HG02798 (cell line): ENCODE data around the gene MBNL2.

Experiments
- ATAC-seq: cut with Tn5 transposase; IDR thresholded peaks from one replicate; pipeline ENCODE4 v1.9.1; 2021; ENCODE audit warnings: mild to moderate bottlenecking; ENCODE audit not compliant: unreplicated experiment, poor library complexity

The MBNL2 gene

DNA sequence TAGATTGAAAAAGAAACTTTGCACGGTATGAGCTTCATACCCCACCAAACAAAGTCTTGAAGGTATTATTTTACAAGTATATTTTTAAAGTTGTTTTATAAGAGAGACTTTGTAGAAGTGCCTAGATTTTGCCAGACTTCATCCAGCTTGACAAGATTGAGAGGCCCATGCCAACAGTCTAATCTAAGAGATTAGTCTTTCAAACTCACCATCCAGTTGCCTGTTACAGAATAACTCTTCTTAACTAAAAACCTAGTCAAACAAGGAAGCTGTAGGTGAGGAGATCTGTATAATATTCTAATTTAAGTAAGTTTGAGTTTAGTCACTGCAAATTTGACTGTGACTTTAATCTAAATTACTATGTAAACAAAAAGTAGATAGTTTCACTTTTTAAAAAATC lies 169.9 kb downstream of the MBNL2 start:
- ATAC-seq = no peak

DNA sequence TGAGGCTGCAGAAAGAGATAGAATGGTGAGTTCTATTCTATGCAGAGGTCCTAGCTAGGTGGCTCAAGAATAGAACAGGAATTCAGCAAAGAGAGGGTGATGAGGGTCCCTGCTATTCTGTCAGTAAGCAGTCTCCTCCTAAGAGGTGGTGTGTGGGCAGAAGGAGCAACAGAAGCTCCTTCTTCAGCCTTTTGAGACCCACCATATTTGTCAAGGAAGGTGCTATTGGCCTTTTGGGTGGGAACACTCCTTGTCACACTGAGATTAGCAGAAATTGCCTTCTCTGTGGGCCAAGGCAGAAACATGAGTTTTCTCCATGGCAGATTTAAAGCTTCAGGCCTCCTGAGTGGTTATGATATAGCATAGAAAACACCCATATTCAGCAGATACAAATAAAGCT lies 172.4 kb downstream of the MBNL2 start:
- ATAC-seq = no peak

DNA sequence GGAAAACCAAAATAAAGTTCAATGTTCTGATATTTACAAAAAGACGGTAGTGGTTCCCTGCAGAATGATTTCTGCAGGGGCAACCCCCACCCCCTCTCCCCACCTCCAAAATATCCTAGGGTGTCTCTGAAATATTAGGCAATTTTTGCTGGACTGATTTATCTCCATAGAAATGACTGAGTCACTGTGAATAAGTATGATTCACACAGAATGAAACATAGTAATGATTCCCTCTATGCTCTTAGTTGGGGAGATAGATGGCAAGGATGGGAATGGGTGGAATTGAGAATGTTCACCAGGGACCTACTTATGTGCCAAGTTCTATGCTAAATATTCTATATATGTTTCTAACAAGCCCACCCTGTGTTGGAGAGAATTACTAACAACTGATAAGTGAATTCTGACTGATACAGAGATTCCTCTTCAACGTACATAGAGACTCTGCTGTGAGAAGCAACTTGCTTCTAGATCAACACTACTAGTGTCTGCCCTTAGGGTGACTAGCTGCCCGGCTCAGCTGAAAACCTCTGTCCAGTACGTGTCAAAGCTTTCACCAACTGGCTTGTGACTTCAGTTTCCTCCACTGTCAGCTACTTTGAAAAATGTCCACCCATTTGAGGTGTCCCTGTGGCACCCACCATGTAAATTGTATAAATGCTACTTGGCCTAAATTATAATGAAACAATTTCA lies 173.5 kb downstream of the MBNL2 start:
- no peak for ATAC-seq

- no peak for ATAC-seq
These were observed 175.1 kb downstream of the MBNL2 start for GRCh38 chr13:97397267-97397666.

DNA sequence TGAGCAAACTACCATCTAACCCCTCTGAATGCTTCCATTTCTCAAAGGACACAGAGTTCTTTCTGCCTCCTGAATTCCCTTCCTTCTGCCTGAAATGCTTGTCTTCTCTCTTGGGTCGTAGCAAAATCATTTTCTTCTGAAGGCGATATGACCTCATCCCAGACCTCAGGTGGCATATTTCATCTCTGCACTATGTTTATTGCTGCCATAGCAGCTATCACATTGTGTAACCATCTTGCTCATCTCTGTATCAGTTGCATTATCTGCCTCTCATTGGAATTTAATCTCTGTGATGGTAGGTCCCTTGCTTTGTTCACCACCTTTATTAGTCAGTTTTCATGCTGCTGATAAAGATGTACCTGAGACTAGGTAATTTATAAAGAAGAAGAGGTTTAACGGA lies 179.3 kb downstream of the MBNL2 start:
- no peak for ATAC-seq

- ATAC-seq = no peak
These were observed 182.0 kb downstream of the MBNL2 start for GRCh38 chr13:97403893-97404750.

- ATAC-seq = no peak
These were observed 185.4 kb downstream of the MBNL2 start for GRCh38 chr13:97407540-97407939.

DNA sequence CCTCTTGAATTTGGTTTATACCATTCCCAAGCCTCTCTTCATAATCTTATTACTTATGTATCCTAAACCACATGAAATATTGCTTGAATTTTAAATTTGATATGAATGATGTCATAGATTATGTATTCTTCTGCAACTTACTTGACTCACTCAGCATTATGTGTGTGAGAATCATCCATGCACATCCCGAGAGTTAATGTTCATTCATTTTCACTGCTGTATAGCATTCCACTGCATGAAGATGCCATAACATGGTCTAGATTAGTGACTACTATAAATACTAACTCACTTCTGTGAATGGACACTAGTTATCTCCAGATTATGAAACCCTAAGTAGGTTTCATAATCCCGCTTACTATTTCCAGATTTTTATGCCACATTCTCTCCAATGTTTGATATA lies 186.8 kb downstream of the MBNL2 start:
- ATAC-seq = no peak

- ATAC-seq = no peak
These were observed 189.9 kb downstream of the MBNL2 start for GRCh38 chr13:97411984-97412383.

DNA sequence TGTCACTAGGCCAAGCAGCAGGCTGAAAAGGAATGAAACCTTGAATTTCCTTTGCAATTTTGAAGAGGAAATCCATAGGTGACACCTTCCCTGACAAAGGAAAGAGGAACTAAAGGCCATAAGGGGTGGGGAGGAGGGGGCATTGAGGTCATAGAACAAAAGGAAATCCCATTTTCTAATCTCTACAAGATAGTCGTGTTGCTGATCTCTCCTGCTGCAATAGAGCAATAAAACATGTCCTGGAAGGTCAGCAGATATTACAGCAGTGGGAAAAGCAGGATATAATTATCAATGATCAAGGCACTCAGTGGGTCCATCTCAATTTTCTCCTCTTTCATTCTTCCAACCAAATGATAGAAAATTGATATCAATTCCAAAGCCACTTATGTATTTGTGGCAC lies 191.6 kb downstream of the MBNL2 start:
- ATAC-seq = no peak

DNA sequence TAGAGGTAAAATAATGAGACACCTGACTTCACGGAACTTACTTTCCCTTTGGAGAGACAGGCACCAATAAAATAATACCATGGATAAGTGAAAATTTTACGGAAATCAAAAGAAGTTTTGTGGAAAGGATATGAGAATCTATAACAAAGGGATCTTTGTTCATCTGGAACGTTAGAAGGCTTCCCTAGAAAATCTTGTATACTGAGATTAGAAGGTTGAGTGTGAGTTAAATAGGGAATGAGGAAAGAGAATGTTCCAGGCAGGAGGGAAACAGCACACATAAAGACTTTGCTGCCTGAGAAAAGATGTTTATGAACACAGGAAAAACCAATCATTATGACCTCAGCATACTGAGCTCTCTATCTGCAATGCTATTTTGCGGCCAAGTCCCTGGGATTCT lies 192.3 kb downstream of the MBNL2 start:
- ATAC-seq = no peak

DNA sequence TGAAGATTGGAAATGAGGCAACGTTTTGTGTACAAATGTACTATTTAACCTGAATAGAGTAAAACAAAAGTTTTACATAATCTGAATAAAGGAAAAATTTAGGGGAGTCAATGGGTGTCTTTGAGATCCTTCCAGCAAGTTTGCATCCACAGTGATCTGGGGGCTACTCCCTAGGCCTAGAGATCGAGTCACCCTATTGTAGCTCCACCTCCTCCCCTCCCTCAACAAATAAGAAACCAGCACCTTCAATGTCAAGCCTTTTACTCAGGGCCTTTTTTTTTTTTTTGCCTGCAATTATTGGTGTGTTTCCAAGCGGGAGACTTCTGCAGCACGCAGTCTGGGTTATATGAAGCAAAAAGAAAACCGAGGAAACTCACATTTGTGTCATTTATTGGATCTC lies 195.6 kb downstream of the MBNL2 start:
- ATAC-seq = no peak

GRCh38 chr13:97422118-97423054 lies 200.3 kb downstream of the MBNL2 start:
- ATAC-seq = no peak

- ATAC-seq = no peak
These were observed 201.3 kb downstream of the MBNL2 start for GRCh38 chr13:97423300-97424045.

- ATAC-seq = no peak
These were observed 203.5 kb downstream of the MBNL2 start for GRCh38 chr13:97425590-97425989.

GRCh38 chr13:97426695-97427094 lies 204.6 kb downstream of the MBNL2 start:
- ATAC-seq = no peak

DNA sequence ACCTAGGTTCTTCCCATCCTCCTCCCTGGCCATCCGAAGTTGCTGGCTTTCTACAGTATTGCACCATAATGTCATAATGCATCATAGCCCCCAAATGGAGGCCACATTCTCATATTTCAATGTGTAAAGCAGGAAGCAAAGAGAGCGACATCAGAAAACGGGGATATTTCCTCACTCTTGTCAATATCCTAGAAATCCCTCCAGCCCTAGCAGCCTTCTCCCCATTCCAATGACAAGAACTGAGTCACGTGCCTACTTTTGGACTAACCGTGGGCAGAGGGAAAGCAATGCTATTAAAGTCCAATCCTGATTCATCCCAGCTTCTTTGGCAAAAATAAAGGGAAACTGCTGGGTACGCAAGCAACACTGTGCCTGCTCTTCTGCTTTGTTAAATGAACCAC lies 207.5 kb downstream of the MBNL2 start:
- no peak for ATAC-seq

GRCh38 chr13:97430296-97430695 lies 208.2 kb downstream of the MBNL2 start:
- no peak for ATAC-seq

DNA sequence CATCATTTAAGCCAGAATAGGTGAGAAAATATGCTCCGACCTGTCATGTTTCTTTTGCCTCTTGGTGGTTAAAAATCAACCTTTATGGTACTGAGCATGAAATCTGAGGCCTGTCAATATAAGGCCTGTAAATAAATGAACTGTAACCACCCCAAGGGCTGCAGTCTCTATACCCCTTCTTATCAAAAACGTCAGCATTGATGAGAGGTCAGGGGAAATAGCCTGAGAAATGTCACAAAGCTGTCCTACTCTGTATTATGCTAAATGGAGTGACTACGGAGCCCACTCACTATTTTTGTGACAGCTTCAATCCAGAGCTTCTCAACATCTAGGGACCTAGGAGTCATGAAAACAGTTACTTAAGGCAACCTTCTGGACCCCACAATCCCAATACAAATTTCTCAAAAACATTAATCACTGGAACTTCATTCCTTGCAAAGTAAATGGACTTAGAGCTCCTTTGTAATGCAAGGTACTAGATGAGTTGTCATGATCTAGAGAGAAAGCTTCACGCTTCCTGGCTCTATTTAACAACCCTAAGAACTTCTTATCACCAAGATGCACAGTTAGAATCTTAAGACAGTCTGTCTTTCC lies 209.1 kb downstream of the MBNL2 start:
- ATAC-seq = no peak
